Measurements from ENCODE around the gene UPF1. TPM values are rescaled to one million over a fixed set of nuclear protein-coding genes. Genes with fewer than 3 reads are reported as not detected.

The UPF1 gene
- total RNA-seq, 1 donor from 2014 or later, result 69.8 TPM

- peaks cover 1% of the 10 kb centered on the region for H3K36me3 Mint-ChIP-seq
- H3K4me2 ChIP-seq, result peak within 1 kb of the TSS; percentile 92
- H3K27me3 Mint-ChIP-seq (ENCODE audit: insufficient read depth, low read depth), result peaks cover 4% of the 10 kb centered on the region
- peaks cover 14% of the 10 kb centered on the region for H3K27me3 ChIP-seq
- H3K9me3 ChIP-seq (ENCODE audit: low read depth), result no peaks in the 10 kb centered on the region
- H3K4me3 ChIP-seq, result peak within 1 kb of the TSS; percentile 95
- H3K79me2 ChIP-seq (ENCODE audit: low read depth), result no peaks in the 10 kb centered on the region
- H2AFZ ChIP-seq (replicated peaks), result peak within 1 kb of the TSS; percentile 82
- peaks cover 11% of the 10 kb centered on the region for H3K4me1 Mint-ChIP-seq
- peak within 1 kb of the TSS; percentile 90 for H3K4me3 Mint-ChIP-seq
- peaks cover 22% of the 10 kb centered on the region for H3K4me1 ChIP-seq
- TF ChIP-seq EZH2 (IDR thresholded peaks at IDR 0.05), result no peak
- no peak for TF ChIP-seq EZH2phosphoT487 (IDR thresholded peaks at IDR 0.05)
- TF ChIP-seq CTCF (IDR thresholded peaks at IDR 0.05), result no peak
- H3K27ac ChIP-seq, result no peak within 1 kb of the TSS
- H3F3A ChIP-seq (ENCODE audit: low read depth), result peaks cover 27% of the 10 kb centered on the region
- peak; percentile 82 for DNase-seq (ENCODE audit: low spot score)
- peaks cover 36% of the 10 kb centered on the region for H4K20me1 ChIP-seq (ENCODE audit: low read depth)
- H3K36me3 ChIP-seq, result no peaks in the 10 kb centered on the region
- H3K27ac Mint-ChIP-seq, result no peak within 1 kb of the TSS
- peak within 1 kb of the TSS; percentile 15 for H3K9ac ChIP-seq
- no peaks in the 10 kb centered on the region for H3K9me3 Mint-ChIP-seq
Measured at GRCh38 chr19:18895824-18896341, 64.1 kb downstream of the UPF1 start, which contains the start of gene CERS1. CERS1 (minus strand) TSS chr19:18896158; CDS start chr19:18896072, 86 bp downstream.

GRCh38 chr19:18896421-18896841 lies 64.7 kb downstream of the UPF1 start:
- H3K4me1 Mint-ChIP-seq, result peaks cover 11% of the 10 kb centered on the region
- Histone ChIP-seq H2AFZ (replicated peaks) (peak overlapping the region; percentile 45), H3F3A (ENCODE audit: low read depth) (peaks cover 27% of the 10 kb centered on the region), H3K27me3 (peaks cover 14% of the 10 kb centered on the region), H4K20me1 (ENCODE audit: low read depth) (peaks cover 36% of the 10 kb centered on the region), H3K4me2 (peak overlapping the region; percentile 87), H3K27ac (no peak overlapping the region), H3K36me3 (no peaks in the 10 kb centered on the region), H3K9ac (no peak overlapping the region), H3K4me3 (peak overlapping the region; percentile 50), H3K9me3 (ENCODE audit: low read depth) (no peaks in the 10 kb centered on the region), H3K79me2 (ENCODE audit: low read depth) (no peaks in the 10 kb centered on the region), H3K4me1 (peaks cover 22% of the 10 kb centered on the region)
- peak; percentile 38 for DNase-seq (ENCODE audit: low spot score)
- H3K4me3 Mint-ChIP-seq, result peak overlapping the region; percentile 90
- peaks cover 2% of the 10 kb centered on the region for H3K36me3 Mint-ChIP-seq
- H3K9me3 Mint-ChIP-seq, result no peaks in the 10 kb centered on the region
- H3K27me3 Mint-ChIP-seq (ENCODE audit: insufficient read depth, low read depth), result peaks cover 6% of the 10 kb centered on the region
- TF ChIP-seq EZH2phosphoT487 (IDR thresholded peaks at IDR 0.05), result no peak
- H3K27ac Mint-ChIP-seq, result no peak overlapping the region

GRCh38 chr19:18897094-18898029 lies 65.6 kb downstream of the UPF1 start:
- Histone ChIP-seq H3K9me3 (ENCODE audit: low read depth) (no peaks in the 10 kb centered on the region), H3K79me2 (ENCODE audit: low read depth) (no peaks in the 10 kb centered on the region), H3K36me3 (no peaks in the 10 kb centered on the region), H3K9ac (no peak overlapping the region), H3K27me3 (peaks cover 14% of the 10 kb centered on the region), H3F3A (ENCODE audit: low read depth) (peaks cover 27% of the 10 kb centered on the region), H4K20me1 (ENCODE audit: low read depth) (peaks cover 36% of the 10 kb centered on the region), H3K4me1 (peaks cover 22% of the 10 kb centered on the region), H2AFZ (replicated peaks) (no peak overlapping the region), H3K4me3 (no peak overlapping the region), H3K27ac (no peak overlapping the region), H3K4me2 (no peak overlapping the region)
- DNase-seq (ENCODE audit: low spot score), result no peak
- Mint-ChIP-seq H3K27me3 (ENCODE audit: insufficient read depth, low read depth) (peaks cover 3% of the 10 kb centered on the region), H3K9me3 (no peaks in the 10 kb centered on the region), H3K4me1 (peaks cover 11% of the 10 kb centered on the region), H3K36me3 (peaks cover 5% of the 10 kb centered on the region), H3K27ac (no peak overlapping the region), H3K4me3 (peak overlapping the region; percentile 90)
- TF ChIP-seq EZH2 (IDR thresholded peaks at IDR 0.05) (no peak), EZH2phosphoT487 (IDR thresholded peaks at IDR 0.05) (no peak), CTCF (IDR thresholded peaks at IDR 0.05) (no peak)
